GM12878 (cell line): ENCODE results near the gene ALKBH8. TPM values are rescaled to one million over a fixed set of nuclear protein-coding genes. Genes with fewer than 3 reads are reported as not detected.

ENCODE experiments used
- ATAC-seq: fragments of 200-7000 bp; cut with Tn5 transposase; 3 replicates; pipeline ENCODE4 v1.9.1; 2020; ENCODE audit warnings: mild to moderate bottlenecking, moderate library complexity
- BruUV-seq: library from RNA; stranded (reverse); fragments of 400-500 nt; replicated peaks from 2 replicates; lab custom pipeline; 2021; lab: Mats Ljungman, UMichigan
- CTCF ChIA-PET: fragments of 300-600 bp; sonication (Branson Sonifier 250); formaldehyde crosslinking; extraction: SDS; loops from one replicate; lab custom pipeline; 2021; ENCODE audit warnings: inconsistent platforms; lab: Yijun Ruan, JAX
- POLR2A ChIA-PET: fragments of 350-600 bp; formaldehyde crosslinking; extraction: SDS; loops from one replicate; lab custom pipeline; 2021; ENCODE audit warnings: inconsistent platforms; lab: Charles Lee
- RAD21 ChIA-PET: fragments of 300-600 bp; sonication (Branson Sonifier 250); formaldehyde crosslinking; loops from one replicate; lab custom pipeline; 2023; ENCODE audit warnings: antibody characterized with exemption; ENCODE audit not compliant: unreplicated experiment; lab: Charles Lee
- SMC1A ChIA-PET: fragments of 300-600 bp; sonication (Branson Sonifier 250); formaldehyde crosslinking; loops from one replicate; lab custom pipeline; 2023; ENCODE audit not compliant: unreplicated experiment, uncharacterized antibody; lab: Charles Lee
- DNase-seq: peaks from one replicate; pipeline ENCODE4 v3.0.0-alpha.2; 2011; ENCODE audit warnings: low read depth, low spot score
- FAIRE-seq: peaks from 3 replicates; lab custom pipeline; 2011; peaks lifted over from hg19 to GRCh38; lab: Jason Lieb, UNC
- H2AFZ ChIP-seq: 2 replicates; pipeline ENCODE4 v1.6.0; 2011; ENCODE audit warnings: low read depth, low read length, control low read depth; ENCODE audit not compliant: control insufficient read depth
- H3K27ac ChIP-seq: 2 replicates; pipeline ENCODE4 v1.5.1; 2011; ENCODE audit warnings: control low read depth; ENCODE audit not compliant: control insufficient read depth, insufficient read depth
- H3K27me3 ChIP-seq, 2 experiments: replicated peaks in 1 of 2; 2 replicates each; pipeline versions ENCODE4 v1.6.0 to v1.6.1; 2011; ENCODE audit warnings: low read length in 1 of 2; ENCODE audit not compliant: control insufficient read depth in 2 of 2, insufficient read depth in 2 of 2
- H3K36me3 ChIP-seq, 2 experiments: 2 replicates each; pipeline ENCODE4 v1.5.1; 2011; ENCODE audit warnings: low read length in 1 of 2; ENCODE audit not compliant: control insufficient read depth in 2 of 2, insufficient read depth in 2 of 2
- H3K4me1 ChIP-seq: 2 replicates; pipeline ENCODE4 v1.6.1; 2011; ENCODE audit warnings: mild to moderate bottlenecking, low read length, moderate library complexity, mixed read lengths; ENCODE audit not compliant: control insufficient read depth, insufficient read depth
- H3K4me2 ChIP-seq: 2 replicates; pipeline ENCODE4 v1.6.0; 2011; ENCODE audit warnings: control low read depth; ENCODE audit not compliant: control insufficient read depth, insufficient read depth
- H3K4me3 ChIP-seq: fragments of 200-600 bp; sonication (generic); 2 replicates; pipeline ENCODE4 v1.5.1; 2016
- H3K79me2 ChIP-seq: 2 replicates; pipeline ENCODE4 v1.6.0; 2011; ENCODE audit warnings: low read length; ENCODE audit not compliant: control insufficient read depth, insufficient read depth
- H3K9ac ChIP-seq: 2 replicates; pipeline ENCODE4 v1.8.0; 2011; ENCODE audit warnings: low read length, control low read depth, mixed read lengths; ENCODE audit not compliant: control insufficient read depth, insufficient read depth
- H3K9me3 ChIP-seq: replicated peaks from 3 replicates; pipeline ENCODE4 v1.5.1; 2011; ENCODE audit warnings: mild to moderate bottlenecking, low read length; ENCODE audit not compliant: control insufficient read depth, insufficient read depth
- H4K20me1 ChIP-seq: 2 replicates; pipeline ENCODE4 v1.6.0; 2011; ENCODE audit not compliant: control insufficient read depth, insufficient read depth
- CBX3 ChIP-seq: fragments of 200-600 bp; sonication (generic); IDR thresholded peaks from 2 replicates; pipeline ENCODE4 v1.6.1; 2016; ENCODE audit warnings: low read depth, borderline replicate concordance
- CHD1 ChIP-seq: IDR thresholded peaks from 2 replicates; pipeline ENCODE4 v1.6.1; 2012; ENCODE audit warnings: low read depth, low read length, improper control_type of control experiment
- NBN ChIP-seq: fragments of 450-650 bp; IDR thresholded peaks from 2 replicates; pipeline ENCODE4 v1.6.1; 2016
- NR2C2 ChIP-seq: IDR thresholded peaks from 2 replicates; pipeline ENCODE4 v1.6.1; 2011; ENCODE audit warnings: borderline replicate concordance, low read depth; ENCODE audit not compliant: control insufficient read depth, insufficient read length
- RAD51 ChIP-seq: fragments of 450-650 bp; IDR thresholded peaks from 2 replicates; pipeline ENCODE4 v1.6.1; 2016; ENCODE audit warnings: moderate library complexity, mild to moderate bottlenecking, inconsistent platforms
- RBBP5 ChIP-seq: fragments of 200-600 bp; sonication (generic); conservative IDR thresholded peaks from 2 replicates; pipeline ENCODE4 v1.6.1; 2016
- SIN3A ChIP-seq: IDR thresholded peaks from 2 replicates; pipeline ENCODE4 v1.6.1; 2012; ENCODE audit warnings: low read depth, low read length, improper control_type of control experiment
- SREBF1 ChIP-seq: IDR thresholded peaks from 2 replicates; pipeline ENCODE4 v1.6.1; 2012; ENCODE audit warnings: mild to moderate bottlenecking, low read length
- SREBF2 ChIP-seq: IDR thresholded peaks from 2 replicates; pipeline ENCODE4 v1.6.1; 2012; ENCODE audit warnings: mild to moderate bottlenecking, low read length
- TBL1XR1 ChIP-seq: IDR thresholded peaks from 2 replicates; pipeline ENCODE4 v1.6.1; 2012; ENCODE audit warnings: low read depth, low read length, improper control_type of control experiment
- TCF12 ChIP-seq: IDR thresholded peaks from 2 replicates; pipeline ENCODE4 v1.6.1; 2011; ENCODE audit warnings: low read depth, mild to moderate bottlenecking, low read length
- TCF7 ChIP-seq: IDR thresholded peaks from 2 replicates; pipeline ENCODE4 v1.6.1; 2014; ENCODE audit warnings: antibody characterized with exemption, borderline replicate concordance
- ZBED1 ChIP-seq: IDR thresholded peaks from 2 replicates; pipeline ENCODE4 v1.6.1; 2016; ENCODE audit warnings: borderline replicate concordance
- ZNF274 ChIP-seq: IDR thresholded peaks from one replicate; pipeline ENCODE4 v1.8.0; 2011; ENCODE audit not compliant: insufficient read length, insufficient read depth
- WGBS: methylation state at CpG from one replicate; pipeline ENCODE4 v1.1.6; 2016; ENCODE audit warnings: low lambda C conversion rate; ENCODE audit not compliant: insufficient replicate concordance, insufficient coverage; ENCODE audit errors: missing lambda C conversion rate; 5-methylcytosine and 5-hydroxymethylcytosine counted together
- in situ Hi-C: fragments of 300-500 bp; cut with MboI; formaldehyde crosslinking; loops from 9 replicates; pipeline ENCODE4 v1.14.3; 2018; ENCODE audit warnings: mixed read lengths
- intact Hi-C: fragments of 100-400 bp; cut with micrococcal nuclease; formaldehyde crosslinking; loops from one replicate; pipeline ENCODE4 v1.14.2; 2022; ENCODE audit not compliant: unreplicated experiment
- polyA plus RNA-seq, 11 experiments: library from polyadenylated mRNA; depleted of rRNA in 4 of 11; unstranded in 6 of 11; stranded (reverse) in 5 of 11; fragments of >200 nt; fragmentation: Nextera tagmentation in 4 of 11; fragmentation: Illumina TruSeq in 1 of 11; extraction: Ambion mirVana in 4 of 11; extraction: Trizol in 1 of 11; gene quantifications; 1 replicate in 1 of 11; 2 replicates in 10 of 11; pipeline versions ENCODE4 v1.2.1 to v1.2.3, GENCODE V29; 2011 to 2016; ENCODE audit warnings: inconsistent platforms in 2 of 11, missing spikeins in 2 of 11, low read depth in 1 of 11
- total RNA-seq, 4 experiments: library from RNA; depleted of rRNA in 3 of 4; stranded (reverse); fragments of >200 nt in 3 of 4; fragmentation: Illumina TruSeq in 1 of 4; extraction: Trizol in 1 of 4; gene quantifications; 2 replicates each; pipeline versions ENCODE4 v1.2.1 to v1.2.3, GENCODE V29; 2013 to 2021
- TF ChIP-seq, protein P1 (sequence below): IDR thresholded peaks from 2 replicates; pipeline ENCODE4 v1.6.1; 2011; ENCODE audit warnings: low read depth, low read length, improper control_type of control experiment, borderline replicate concordance

ALKBH8 gene
- total and polyA plus RNA-seq, 10 of the 15 experiments (the other 5 are each of a cell fraction or from before 2014, with no cell fraction given) = 4.6 to 13.1 (median 9.5) TPM

GRCh38 chr11:107592231-107592590, 26.7 kb upstream of the ALKBH8 start:
- no peak for DNase-seq
- Histone ChIP-seq H3K4me2 (no peak overlapping the region), H3K4me3 (no peak overlapping the region), H2AFZ (no peak overlapping the region), H3K79me2 (no peaks in the 10 kb centered on the region), H3K27me3 (peaks cover 10 to 22% of the 10 kb centered on the region in 2 experiments), H4K20me1 (no peaks in the 10 kb centered on the region), H3K9me3 (no peaks in the 10 kb centered on the region), H3K36me3 (no peaks in the 10 kb centered on the region), H3K9ac (no peak overlapping the region), H3K4me1 (no peaks in the 10 kb centered on the region), H3K27ac (no peak overlapping the region)
- no peak for FAIRE-seq
- in situ Hi-C loops = no loop called here
- intact Hi-C loops = no loop called here
- 25% methylated on average over 6 of the region's 6 CpGs for WGBS
- CTCF ChIA-PET = interaction anchor here (12.7 kb wide), 1 partner anchor 97 kb away, joined by 206 read pairs; no protein-coding TSS in a partner anchor
- ATAC-seq = no peak
- POLR2A ChIA-PET = no interaction called here
- no TSS peak for BruUV-seq
- TF ChIP-seq RBBP5 = no peak
- TF ChIP-seq, protein P1, sequence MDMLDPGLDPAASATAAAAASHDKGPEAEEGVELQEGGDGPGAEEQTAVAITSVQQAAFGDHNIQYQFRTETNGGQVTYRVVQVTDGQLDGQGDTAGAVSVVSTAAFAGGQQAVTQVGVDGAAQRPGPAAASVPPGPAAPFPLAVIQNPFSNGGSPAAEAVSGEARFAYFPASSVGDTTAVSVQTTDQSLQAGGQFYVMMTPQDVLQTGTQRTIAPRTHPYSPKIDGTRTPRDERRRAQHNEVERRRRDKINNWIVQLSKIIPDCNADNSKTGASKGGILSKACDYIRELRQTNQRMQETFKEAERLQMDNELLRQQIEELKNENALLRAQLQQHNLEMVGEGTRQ = no peak
- no peak for TF ChIP-seq NR2C2
- TF ChIP-seq TBL1XR1 = no peak
- no peak for TF ChIP-seq ZBED1
- TF ChIP-seq CBX3 = no peak
- TF ChIP-seq SREBF2 = no peak
- no peak for TF ChIP-seq CHD1
- TF ChIP-seq ZNF274 = no peak
- no peak for TF ChIP-seq TCF7
- no peak for TF ChIP-seq SREBF1
- no peak for TF ChIP-seq SIN3A
- no peak for TF ChIP-seq TCF12
- TF ChIP-seq NBN = no peak
- TF ChIP-seq RAD51 = no peak
- RAD21 ChIA-PET = interaction anchor here (9.6 kb wide), 1 partner anchor 95 kb away, joined by 104 read pairs; no protein-coding TSS in a partner anchor
- SMC1A ChIA-PET = interaction anchor here (1.0 to 1.2 kb wide), 2 partner anchors 29 to 97 kb away, joined by 3 read pairs; no protein-coding TSS in a partner anchor
